Right cardiac atrium (tissue), 5 donors: ENCODE data around the gene MZT2B. TPM values are rescaled to one million over a fixed set of nuclear protein-coding genes. Genes with fewer than 3 reads are reported as not detected.
A peak's percentile ranks its signal among the peaks of the same experiment; 100 is the strongest.
"Not testable (repeated sequence)": the region's sequence is repeated elsewhere in the genome, so short reads cannot be mapped to it uniquely, and the experiment has no call there.

ENCODE experiments used
- ATAC-seq, 2 donors: fragments of 200-7000 bp; cut with Tn5 transposase; one replicate each; pipeline versions ENCODE4 v1.8.0 to v1.9.1; 2020; ENCODE audit warnings: moderate library complexity in 2 of 2, mild to moderate bottlenecking in 1 of 2
- DNase-seq, 3 donors: peaks; one replicate each; pipeline ENCODE4 v3.0.0-alpha.2; 2020
- H3K27ac ChIP-seq: one replicate; pipeline ENCODE4 v1.5.1; 2013; ENCODE audit warnings: mild to moderate bottlenecking, low read length, control low read depth, moderate library complexity
- H3K27me3 ChIP-seq: one replicate; pipeline ENCODE4 v1.6.1; 2013; ENCODE audit not compliant: control insufficient read depth, insufficient read depth
- H3K4me1 ChIP-seq: one replicate; pipeline ENCODE4 v1.6.1; 2013; ENCODE audit warnings: low read length; ENCODE audit not compliant: control insufficient read depth, insufficient read depth
- H3K4me3 ChIP-seq: one replicate; pipeline ENCODE4 v1.5.1; 2013; ENCODE audit warnings: low read length, control low read depth
- H3K9me3 ChIP-seq: one replicate; pipeline ENCODE4 v1.6.1; 2013; ENCODE audit warnings: low read length; ENCODE audit not compliant: control insufficient read depth
- WGBS: extraction: QIAGEN DNeasy Blood & Tissue Kit; methylation state at CpG from one replicate; pipeline ENCODE4 v1.1.7; 2013; 5-methylcytosine and 5-hydroxymethylcytosine counted together
- intact Hi-C, 4 donors: fragments of 100-400 bp; cut with DNase I; formaldehyde crosslinking; loops; one replicate each; pipeline versions ENCODE4 v1.11.0 to v1.14.0; 2022 to 2023
- polyA plus RNA-seq: library from polyadenylated mRNA; stranded (reverse); fragments of 200-250 nt; gene quantifications from one replicate; pipeline ENCODE4 v1.2.3, GENCODE V29; 2013
- total RNA-seq, 4 donors: library from RNA; stranded (reverse); fragmentation: NEBNext Ultra II Directional; extraction: Animal tissue kit (Norgen Biotek cat#: 25700); gene quantifications; one replicate each; pipeline ENCODE4 v1.2.1, GENCODE V29; 2021
- donor health status: healthy with polysubstance abuse.
- donor health status: DM: no; HTN: yes; CAD: no.
- donor health status: DM: no; HTN: no; CAD: no.
- donor health status: DM: no; HTN: yes; CAD: no; lungs with severe emphysema.
- donor health status: DM: yes; HTN: yes; CAD: no.

MZT2B gene
- total and polyA plus RNA-seq, 5 donors, result 222 to 339 (median 282) TPM

DNA sequence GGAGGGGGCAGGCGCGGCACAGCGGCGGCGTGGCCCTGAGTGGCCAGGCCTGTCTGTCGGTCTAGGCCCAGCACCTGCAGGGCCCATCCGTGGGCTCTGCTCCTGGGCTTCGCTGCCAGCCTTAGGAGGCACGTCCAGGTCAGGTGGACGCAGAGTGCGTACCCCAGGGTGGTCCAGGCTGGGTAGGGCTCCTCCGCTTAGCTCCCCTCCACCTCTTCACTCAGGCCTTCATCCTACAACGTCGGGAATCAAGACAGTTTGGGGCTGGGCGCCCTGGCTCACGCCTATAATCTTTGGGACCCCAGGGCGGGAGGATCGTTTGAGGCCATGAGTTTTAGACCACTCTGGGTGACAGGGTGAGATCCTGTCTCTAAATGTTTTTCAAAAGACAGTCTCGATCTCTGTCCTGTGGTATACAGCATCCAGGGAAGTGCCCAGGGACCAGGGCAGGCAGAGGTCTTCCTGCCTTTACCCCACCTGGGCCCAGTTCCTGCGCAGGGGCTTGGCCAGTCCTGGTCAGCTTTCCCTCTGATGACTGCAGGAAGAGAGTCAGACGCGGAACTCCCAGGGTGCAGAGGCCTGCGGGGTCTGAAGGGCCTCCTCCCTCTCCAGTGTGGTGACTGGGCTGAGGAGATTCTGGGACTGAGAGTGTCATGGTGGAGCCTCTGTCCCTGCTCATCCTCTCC lies 907 bp downstream of the MZT2B start:
- WGBS, result 34% methylated on average over 23 of the region's 23 CpGs

GRCh38 chr2:130183512-130184373 lies 1.7 kb downstream of the MZT2B start:
- H3K27ac ChIP-seq, result no peak overlapping the region
- peak; percentile 46 to 77 (median 74) for DNase-seq
- no peak for ATAC-seq
- no peak overlapping the region for H3K4me3 ChIP-seq
- no peaks in the 10 kb centered on the region for H3K9me3 ChIP-seq
- WGBS, result 63% methylated on average over 26 of the region's 26 CpGs
- no peaks in the 10 kb centered on the region for H3K27me3 ChIP-seq
- H3K4me1 ChIP-seq, result peaks cover 3% of the 10 kb centered on the region
- intact Hi-C loops, result loop anchor here in 3 of 4 donors (5.0 to 10.0 kb wide), 3 partner anchors 149 to 161 kb away; partner anchors contain the start of gene IMP4 (in 1 of the 3)

More for the DNA sequence above, 907 bp downstream of the MZT2B start:
- not testable (repeated sequence) for H3K27me3 ChIP-seq, H3K9me3 ChIP-seq, DNase-seq, H3K4me1 ChIP-seq, H3K4me3 ChIP-seq, H3K27ac ChIP-seq
- ATAC-seq, result peak; percentile 2 to 19
- intact Hi-C loops, result loop anchor here in 3 of 4 donors (5.0 to 10.0 kb wide), 3 partner anchors 149 to 162 kb away; partner anchors contain the start of gene IMP4 (in 1 of the 3)

- Histone ChIP-seq H3K27ac (no peak overlapping the region), H3K4me3 (no peak overlapping the region), H3K27me3 (no peaks in the 10 kb centered on the region), H3K9me3 (no peaks in the 10 kb centered on the region), H3K4me1 (peaks cover 3% of the 10 kb centered on the region)
- 87% methylated on average over 10 of the region's 10 CpGs for WGBS
- DNase-seq, result no peak
- intact Hi-C loops, result loop anchor here in 2 of 4 donors (10.0 kb wide), 2 partner anchors 149 to 159 kb away; partner anchors contain the start of gene IMP4 (in 1 of the 2)
- no peak for ATAC-seq
Measured at GRCh38 chr2:130185436-130185835, 3.4 kb downstream of the MZT2B start.

- ATAC-seq (no peak), DNase-seq (no peak)
- WGBS, result 80% methylated on average over 4 of the region's 4 CpGs
- no peak overlapping the region for H3K27ac ChIP-seq
- no peaks in the 10 kb centered on the region for H3K9me3 ChIP-seq
- intact Hi-C loops, result loop anchor here in 2 of 4 donors (10.0 kb wide), 2 partner anchors 149 to 159 kb away; partner anchors contain the start of gene IMP4 (in 1 of the 2)
- H3K4me1 ChIP-seq, result peaks cover 3% of the 10 kb centered on the region
- H3K4me3 ChIP-seq, result no peak overlapping the region
- H3K27me3 ChIP-seq, result no peaks in the 10 kb centered on the region
Measured at GRCh38 chr2:130185896-130186295, 3.8 kb downstream of the MZT2B start.

GRCh38 chr2:130186391-130186790 lies 4.3 kb downstream of the MZT2B start:
- no peak for ATAC-seq
- Histone ChIP-seq H3K4me1 (peaks cover 3% of the 10 kb centered on the region), H3K27me3 (no peaks in the 10 kb centered on the region), H3K4me3 (no peak overlapping the region), H3K27ac (no peak overlapping the region), H3K9me3 (no peaks in the 10 kb centered on the region)
- 88% methylated on average over 5 of the region's 5 CpGs for WGBS
- intact Hi-C loops, result loop anchor here in 2 of 4 donors (10.0 kb wide), 2 partner anchors 148 to 158 kb away; partner anchors contain the start of gene IMP4 (in 1 of the 2)
- no peak for DNase-seq

DNA sequence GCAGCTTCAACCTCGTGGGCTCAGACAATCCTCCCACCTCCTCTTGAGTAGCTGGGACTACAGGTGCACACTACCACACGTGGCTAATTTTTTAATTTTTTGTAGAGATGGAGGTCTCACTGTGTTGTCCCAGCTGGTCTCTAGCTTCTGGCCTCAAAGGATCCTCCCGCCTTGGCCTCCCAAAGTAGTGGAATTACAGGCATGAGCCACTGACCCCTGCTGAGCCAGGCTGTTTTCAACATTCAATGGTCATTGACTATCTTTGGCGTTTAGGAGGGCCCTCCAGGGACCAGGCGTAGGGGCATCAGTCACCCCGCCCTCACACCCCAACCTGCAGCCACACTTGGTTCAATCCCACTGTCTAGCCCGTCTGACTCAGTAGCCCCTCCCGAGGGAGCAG lies 5.2 kb downstream of the MZT2B start:
- intact Hi-C loops, result loop anchor here in 2 of 4 donors (10.0 kb wide), 2 partner anchors 148 to 158 kb away; partner anchors contain the start of gene IMP4 (in 1 of the 2)
- H3K27ac ChIP-seq, result no peak overlapping the region

DNA sequence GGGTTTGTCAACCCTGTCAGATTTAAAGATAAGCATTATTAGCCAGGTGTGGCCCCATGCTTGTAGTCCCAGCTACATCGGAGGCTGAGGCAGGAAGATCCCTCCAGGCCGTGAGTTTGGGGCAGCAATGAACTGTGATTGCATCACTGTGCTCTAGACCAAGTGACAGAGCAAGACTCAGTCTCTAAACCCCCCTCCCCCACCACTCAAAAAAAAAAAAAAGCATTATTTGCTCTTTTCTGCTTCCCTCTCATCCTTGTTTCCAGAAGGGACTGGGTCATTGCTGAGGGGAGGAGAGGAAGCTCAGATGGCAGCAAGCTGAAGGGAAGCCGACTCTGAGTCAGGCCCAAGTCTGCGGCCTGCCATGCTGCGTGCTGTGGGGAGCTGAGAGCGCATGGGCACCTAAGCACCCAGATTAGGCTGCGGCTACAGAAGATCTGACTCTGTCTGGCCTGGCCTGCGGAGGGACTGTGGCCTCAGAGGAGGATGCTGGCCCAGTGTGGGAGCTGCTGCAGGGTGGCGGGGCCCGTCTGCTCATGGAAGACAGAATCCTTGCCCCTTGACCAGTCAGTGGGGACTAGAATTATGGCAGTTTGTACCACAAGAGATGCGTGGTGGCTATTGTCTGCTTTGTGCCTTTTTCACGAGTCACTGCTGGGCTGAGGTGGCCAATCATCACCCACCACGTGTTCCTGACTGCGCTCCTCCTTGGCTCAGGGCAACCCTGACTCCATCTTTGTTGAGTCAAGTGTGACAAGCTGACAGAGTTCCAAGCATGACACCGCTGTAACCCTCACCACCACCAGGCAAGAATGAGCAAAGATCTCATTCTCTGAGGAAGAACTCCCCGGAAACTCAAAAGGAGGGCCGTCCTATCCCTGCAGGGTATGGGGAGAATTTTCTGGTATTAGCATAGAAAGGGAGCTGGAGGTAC lies 6.1 kb downstream of the MZT2B start:
- intact Hi-C loops, result loop anchor here in 2 of 4 donors (10.0 kb wide), 2 partner anchors 147 to 157 kb away; partner anchors contain the start of gene IMP4 (in 1 of the 2)
- H3K4me1 ChIP-seq, H3K9me3 ChIP-seq, H3K27me3 ChIP-seq, DNase-seq, ATAC-seq, H3K4me3 ChIP-seq, H3K27ac ChIP-seq: not testable (repeated sequence)
- WGBS, result 89% methylated on average over 17 of the region's 17 CpGs

More for the DNA sequence above, 5.2 kb downstream of the MZT2B start:
- whole genome bisulfite sequencing, result 81% methylated on average over 8 of the region's 8 CpGs
- Histone ChIP-seq H3K27me3 (no peaks in the 10 kb centered on the region), H3K9me3 (no peaks in the 10 kb centered on the region), H3K4me3 (no peak overlapping the region), H3K4me1 (peaks cover 3% of the 10 kb centered on the region)
- no peak for DNase-seq
- no peak for ATAC-seq

DNA sequence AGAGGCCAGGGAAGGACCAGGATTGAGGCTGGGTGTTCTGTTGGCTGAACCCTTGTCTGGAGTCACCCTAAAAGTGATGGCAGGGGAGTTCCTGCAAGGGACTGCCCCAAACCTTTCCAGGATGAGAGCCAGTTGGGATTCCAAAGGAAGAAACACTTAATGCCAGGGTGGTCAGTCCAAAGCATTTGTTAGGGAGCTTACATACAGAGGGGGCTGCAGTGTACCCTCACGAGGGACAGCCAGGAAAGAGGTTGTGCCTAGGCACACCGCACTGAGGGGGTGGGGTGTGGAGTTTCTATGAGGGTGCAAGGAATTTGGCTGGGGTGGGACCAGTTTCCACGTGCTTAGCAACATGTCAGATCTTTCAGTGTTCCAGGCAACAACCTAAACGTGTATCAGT lies 6.9 kb downstream of the MZT2B start:
- not testable (repeated sequence) for H3K4me1 ChIP-seq, H3K4me3 ChIP-seq, ATAC-seq, H3K27ac ChIP-seq, DNase-seq, H3K9me3 ChIP-seq, H3K27me3 ChIP-seq
- intact Hi-C loops, result loop anchor here in 2 of 4 donors (10.0 kb wide), 2 partner anchors 146 to 156 kb away; partner anchors contain the start of gene IMP4 (in 1 of the 2)
- WGBS, result 78% methylated on average over 4 of the region's 4 CpGs

DNA sequence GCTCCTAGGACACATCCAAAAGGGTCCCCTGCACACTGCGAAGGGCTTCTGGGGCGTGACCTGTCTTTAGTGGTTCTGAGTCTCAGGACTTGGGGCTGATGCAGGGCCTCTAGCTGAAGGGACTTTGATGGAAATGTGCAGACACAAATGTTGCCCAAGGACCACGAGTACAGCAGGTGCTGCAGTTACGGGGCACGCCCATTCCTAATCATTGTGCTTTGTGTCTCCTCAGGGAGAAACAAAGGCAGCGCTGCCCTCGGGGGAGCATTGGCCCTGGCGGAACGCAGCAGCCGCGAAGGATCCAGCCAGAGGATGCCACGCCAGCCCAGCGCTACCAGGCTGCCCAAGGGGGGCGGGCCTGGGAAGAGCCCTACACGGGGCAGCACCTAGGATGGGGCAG lies 8.2 kb downstream of the MZT2B start:
- ATAC-seq, result no peak
- intact Hi-C loops, result no loop called here
- Histone ChIP-seq H3K4me3 (no peak overlapping the region), H3K4me1 (no peaks in the 10 kb centered on the region), H3K27me3 (no peaks in the 10 kb centered on the region), H3K9me3 (no peaks in the 10 kb centered on the region), H3K27ac (no peak overlapping the region)
- no peak for DNase-seq
- 87% methylated on average over 15 of the region's 15 CpGs for WGBS

- H3K4me3 ChIP-seq, H3K4me1 ChIP-seq, intact Hi-C loops, H3K9me3 ChIP-seq, ATAC-seq, DNase-seq, H3K27me3 ChIP-seq, H3K27ac ChIP-seq: not testable (repeated sequence)
- WGBS, result 93% methylated on average over 6 of the region's 6 CpGs
Measured at GRCh38 chr2:130191319-130191718, 9.3 kb downstream of the MZT2B start.
